Measurements from ENCODE around the gene HOMER1. TPM values are rescaled to one million over a fixed set of nuclear protein-coding genes. Genes with fewer than 3 reads are reported as not detected.

Gene HOMER1
- total RNA-seq, 1 donor: 14.1 TPM

GRCh38 chr5:79510638-79511037 lies 3.3 kb downstream of the HOMER1 start:
- no peak for DNase-seq (ENCODE audit: insufficient read length, low spot score, missing footprints)
- no peak overlapping the region for H2AFZ ChIP-seq (ENCODE audit: low read length)
- H3K9me3 ChIP-seq (ENCODE audit: low read depth, low read length): no peaks in the 10 kb centered on the region
- H3K36me3 ChIP-seq (ENCODE audit: insufficient read depth, low read length): no peaks in the 10 kb centered on the region
- no peaks in the 10 kb centered on the region for H3K27me3 ChIP-seq (ENCODE audit: insufficient read depth, low read length)
- no peak overlapping the region for H3K27ac ChIP-seq (ENCODE audit: low read depth, low read length)
- peaks cover 17% of the 10 kb centered on the region for H4K20me1 ChIP-seq (ENCODE audit: insufficient read depth, low read length)
- H3K4me2 ChIP-seq (ENCODE audit: insufficient read depth, low read length): no peak overlapping the region
- H3K4me1 ChIP-seq (ENCODE audit: insufficient read depth, low read length): peaks cover 18% of the 10 kb centered on the region
- no peak overlapping the region for H3K4me3 ChIP-seq (ENCODE audit: insufficient read depth, low read length)
- TF ChIP-seq, protein P1, sequence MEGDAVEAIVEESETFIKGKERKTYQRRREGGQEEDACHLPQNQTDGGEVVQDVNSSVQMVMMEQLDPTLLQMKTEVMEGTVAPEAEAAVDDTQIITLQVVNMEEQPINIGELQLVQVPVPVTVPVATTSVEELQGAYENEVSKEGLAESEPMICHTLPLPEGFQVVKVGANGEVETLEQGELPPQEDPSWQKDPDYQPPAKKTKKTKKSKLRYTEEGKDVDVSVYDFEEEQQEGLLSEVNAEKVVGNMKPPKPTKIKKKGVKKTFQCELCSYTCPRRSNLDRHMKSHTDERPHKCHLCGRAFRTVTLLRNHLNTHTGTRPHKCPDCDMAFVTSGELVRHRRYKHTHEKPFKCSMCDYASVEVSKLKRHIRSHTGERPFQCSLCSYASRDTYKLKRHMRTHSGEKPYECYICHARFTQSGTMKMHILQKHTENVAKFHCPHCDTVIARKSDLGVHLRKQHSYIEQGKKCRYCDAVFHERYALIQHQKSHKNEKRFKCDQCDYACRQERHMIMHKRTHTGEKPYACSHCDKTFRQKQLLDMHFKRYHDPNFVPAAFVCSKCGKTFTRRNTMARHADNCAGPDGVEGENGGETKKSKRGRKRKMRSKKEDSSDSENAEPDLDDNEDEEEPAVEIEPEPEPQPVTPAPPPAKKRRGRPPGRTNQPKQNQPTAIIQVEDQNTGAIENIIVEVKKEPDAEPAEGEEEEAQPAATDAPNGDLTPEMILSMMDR (IDR thresholded peaks at IDR 0.05; ENCODE audit: extremely low read depth, low read depth, low read length): no peak
- H3K79me2 ChIP-seq (ENCODE audit: insufficient read depth, low read length): peaks cover 51% of the 10 kb centered on the region

GRCh38 chr5:79509244-79509885 lies 4.6 kb downstream of the HOMER1 start:
- Histone ChIP-seq H3K27me3 (ENCODE audit: insufficient read depth, low read length) (no peaks in the 10 kb centered on the region), H3K79me2 (ENCODE audit: insufficient read depth, low read length) (peaks cover 59% of the 10 kb centered on the region), H3K4me3 (ENCODE audit: insufficient read depth, low read length) (no peak overlapping the region), H3K27ac (ENCODE audit: low read depth, low read length) (no peak overlapping the region), H3K4me1 (ENCODE audit: insufficient read depth, low read length) (peaks cover 18% of the 10 kb centered on the region), H3K9me3 (ENCODE audit: low read depth, low read length) (no peaks in the 10 kb centered on the region), H3K36me3 (ENCODE audit: insufficient read depth, low read length) (no peaks in the 10 kb centered on the region), H4K20me1 (ENCODE audit: insufficient read depth, low read length) (peaks cover 17% of the 10 kb centered on the region), H3K4me2 (ENCODE audit: insufficient read depth, low read length) (no peak overlapping the region), H2AFZ (ENCODE audit: low read length) (no peak overlapping the region)
- TF ChIP-seq, protein P1 (IDR thresholded peaks at IDR 0.05; ENCODE audit: extremely low read depth, low read depth, low read length): no peak
- DNase-seq (ENCODE audit: insufficient read length, low spot score, missing footprints): no peak

DNA sequence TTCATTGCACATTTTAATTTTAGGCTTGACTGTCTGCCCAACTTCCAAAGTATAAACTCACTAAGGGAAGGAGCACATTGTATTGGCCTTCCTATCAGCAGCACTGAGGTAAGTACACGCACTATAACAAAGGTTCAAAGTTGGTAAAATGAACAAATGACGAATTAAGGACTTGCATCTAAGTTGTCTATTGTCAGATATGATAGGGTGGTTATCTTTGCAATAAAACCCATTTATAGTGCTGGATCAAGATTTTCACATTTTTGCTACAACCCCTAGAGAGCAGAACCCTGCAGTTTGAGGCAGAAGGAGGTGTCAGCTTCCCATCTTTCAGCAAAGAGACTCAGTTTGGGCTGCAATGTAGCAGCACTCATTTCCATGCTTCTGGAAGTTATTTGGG lies 5.1 kb downstream of the HOMER1 start:
- Histone ChIP-seq H3K27me3 (ENCODE audit: insufficient read depth, low read length) (no peaks in the 10 kb centered on the region), H3K27ac (ENCODE audit: low read depth, low read length) (no peak overlapping the region), H3K36me3 (ENCODE audit: insufficient read depth, low read length) (no peaks in the 10 kb centered on the region), H3K4me1 (ENCODE audit: insufficient read depth, low read length) (peaks cover 21% of the 10 kb centered on the region), H3K4me2 (ENCODE audit: insufficient read depth, low read length) (no peak overlapping the region), H3K9me3 (ENCODE audit: low read depth, low read length) (no peaks in the 10 kb centered on the region), H4K20me1 (ENCODE audit: insufficient read depth, low read length) (peaks cover 17% of the 10 kb centered on the region), H3K79me2 (ENCODE audit: insufficient read depth, low read length) (peaks cover 59% of the 10 kb centered on the region), H2AFZ (ENCODE audit: low read length) (no peak overlapping the region), H3K4me3 (ENCODE audit: insufficient read depth, low read length) (no peak overlapping the region)
- no peak for DNase-seq (ENCODE audit: insufficient read length, low spot score, missing footprints)
- TF ChIP-seq, protein P1 (IDR thresholded peaks at IDR 0.05; ENCODE audit: extremely low read depth, low read depth, low read length): no peak

- Histone ChIP-seq H3K27me3 (ENCODE audit: insufficient read depth, low read length) (no peaks in the 10 kb centered on the region), H3K79me2 (ENCODE audit: insufficient read depth, low read length) (peaks cover 61% of the 10 kb centered on the region)
- no peak for DNase-seq (ENCODE audit: insufficient read length, low spot score, missing footprints)
These were observed 5.6 kb downstream of the HOMER1 start for GRCh38 chr5:79508354-79508753.

More at GRCh38 chr5:79508354-79508753, 5.6 kb downstream of the HOMER1 start:
- TF ChIP-seq, protein P1 (IDR thresholded peaks at IDR 0.05; ENCODE audit: extremely low read depth, low read depth, low read length): no peak
- no peak overlapping the region for H3K27ac ChIP-seq (ENCODE audit: low read depth, low read length)
- no peaks in the 10 kb centered on the region for H3K36me3 ChIP-seq (ENCODE audit: insufficient read depth, low read length)
- H2AFZ ChIP-seq (ENCODE audit: low read length): no peak overlapping the region
- H4K20me1 ChIP-seq (ENCODE audit: insufficient read depth, low read length): peaks cover 17% of the 10 kb centered on the region
- no peaks in the 10 kb centered on the region for H3K9me3 ChIP-seq (ENCODE audit: low read depth, low read length)
- no peak overlapping the region for H3K4me3 ChIP-seq (ENCODE audit: insufficient read depth, low read length)
- H3K4me1 ChIP-seq (ENCODE audit: insufficient read depth, low read length): peaks cover 21% of the 10 kb centered on the region
- no peak overlapping the region for H3K4me2 ChIP-seq (ENCODE audit: insufficient read depth, low read length)

All from osteoblast (primary cell).